ENCODE measurements around the gene PCDHGA10. TPM values are rescaled to one million over a fixed set of nuclear protein-coding genes. Genes with fewer than 3 reads are reported as not detected.

Gene PCDHGA10
- total and polyA plus RNA-seq, 9 of the 15 experiments (the other 6 are each of a cell fraction or from before 2014, with no cell fraction given), result 0.01 to 0.11 (median 0.05) TPM

DNA sequence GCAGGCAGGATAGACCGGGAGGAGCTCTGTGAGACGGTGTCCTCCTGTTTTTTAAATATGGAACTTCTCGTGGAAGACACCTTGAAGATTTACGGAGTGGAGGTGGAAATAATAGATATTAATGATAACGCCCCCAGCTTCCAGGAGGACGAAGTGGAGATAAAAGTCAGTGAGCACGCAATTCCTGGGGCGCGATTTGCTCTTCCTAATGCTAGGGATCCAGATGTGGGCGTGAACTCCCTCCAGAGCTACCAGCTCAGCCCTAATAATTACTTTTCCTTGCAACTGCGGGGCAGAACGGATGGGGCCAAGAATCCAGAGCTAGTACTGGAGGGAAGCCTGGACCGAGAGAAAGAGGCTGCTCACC lies 8.7 kb downstream of the PCDHGA10 start:
- Histone ChIP-seq H3K9me1 (ENCODE audit: control insufficient read depth, insufficient read depth, low read length) (no peaks in the 10 kb centered on the region), H3K4me2 (ENCODE audit: insufficient read depth, low read length) (no peak overlapping the region; the same call in 1 of the 2 replicates), H2AFZ (ENCODE audit: low read depth, low read length) (no peak overlapping the region), H3K4me3 (peak overlapping the region; percentile 17; the same call in 1 of the 2 replicates), H3K4me1 (replicated peaks in 1 of 2; ENCODE audit: control insufficient read depth in 2 of 2, insufficient read depth in 2 of 2, low read length in 2 of 2) (peaks cover 0 to 23% of the 10 kb centered on the region in 2 experiments; a peak in 2 of 5 replicates), H3K27ac (ENCODE audit: extremely low read depth, low read depth, low read length) (no peak overlapping the region), H3K27me3 (ENCODE audit: control insufficient read depth in 2 of 2, insufficient read depth in 2 of 2, low read length in 2 of 2) (peaks cover 0 to 41% of the 10 kb centered on the region in 2 experiments; a peak in 3 of 5 replicates), H3K9ac (ENCODE audit: insufficient read depth in 1 of 2, low read depth in 2 of 2, low read length in 2 of 2) (no peak overlapping the region), H3K79me2 (ENCODE audit: control insufficient read depth, insufficient read depth, low read length) (no peaks in the 10 kb centered on the region), H3K9me3 (replicated peaks; ENCODE audit: control insufficient read depth, insufficient read depth, low read depth, low read length) (0 out of 2 replicates have a peak, but pooled peaks cover 1% of the 10 kb centered on the region), H3K36me3 (ENCODE audit: control insufficient read depth, insufficient read depth, low read length) (no peaks in the 10 kb centered on the region), H4K20me1 (replicated peaks; ENCODE audit: control insufficient read depth, insufficient read depth, low read length) (no peaks in the 10 kb centered on the region)
- ChIA-PET CTCF (ENCODE audit: low intra/inter-chr PET ratio) (interaction anchor here (0.6 to 2.0 kb wide), 5 partner anchors 9 to 142 kb away, joined by 3 to 6 read pairs (median 3); no protein-coding TSS in a partner anchor), POLR2A (interaction anchor here (0.5 to 1.5 kb wide), 4 partner anchors 9 to 535 kb away, joined by 3 to 7 read pairs (median 4); partner anchors contain the start of gene PCDHGA10)
- BruUV-seq (replicated peaks), result no TSS peak
- DNase-seq (ENCODE audit: extremely low read depth in 1 of 4, low spot score in 3 of 4) (no peak), ATAC-seq (no peak), FAIRE-seq (no peak)
- 9% methylated on average over 13 of the region's 13 CpGs for WGBS (ENCODE audit: insufficient coverage, low coverage, missing lambda C conversion rate)
- TF ChIP-seq ZNF551 (CRISPR knock-in tag; IDR thresholded peaks at IDR 0.05) (no peak), ZNF280A (IDR thresholded peaks at IDR 0.05; ENCODE audit: low read depth, partially characterized antibody) (no peak), XRCC3 (IDR thresholded peaks at IDR 0.05) (no peak), ZNF212 (CRISPR knock-in tag; IDR thresholded peaks at IDR 0.05) (no peak), NELFE (IDR thresholded peaks at IDR 0.05; ENCODE audit: insufficient read depth, insufficient read length) (no peak), RBM17 (IDR thresholded peaks at IDR 0.05; ENCODE audit: borderline replicate concordance, low read depth, low read length) (no peak)
- TF ChIP-seq, protein P1, sequence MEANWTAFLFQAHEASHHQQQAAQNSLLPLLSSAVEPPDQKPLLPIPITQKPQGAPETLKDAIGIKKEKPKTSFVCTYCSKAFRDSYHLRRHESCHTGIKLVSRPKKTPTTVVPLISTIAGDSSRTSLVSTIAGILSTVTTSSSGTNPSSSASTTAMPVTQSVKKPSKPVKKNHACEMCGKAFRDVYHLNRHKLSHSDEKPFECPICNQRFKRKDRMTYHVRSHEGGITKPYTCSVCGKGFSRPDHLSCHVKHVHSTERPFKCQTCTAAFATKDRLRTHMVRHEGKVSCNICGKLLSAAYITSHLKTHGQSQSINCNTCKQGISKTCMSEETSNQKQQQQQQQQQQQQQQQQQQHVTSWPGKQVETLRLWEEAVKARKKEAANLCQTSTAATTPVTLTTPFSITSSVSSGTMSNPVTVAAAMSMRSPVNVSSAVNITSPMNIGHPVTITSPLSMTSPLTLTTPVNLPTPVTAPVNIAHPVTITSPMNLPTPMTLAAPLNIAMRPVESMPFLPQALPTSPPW (CRISPR knock-in tag; IDR thresholded peaks at IDR 0.05), result no peak
- in situ Hi-C loops (cut with MboI), result loop anchor here (5.0 kb wide), 2 partner anchors 101 to 141 kb away; no protein-coding TSS in a partner anchor
- intact Hi-C loops (cut with micrococcal nuclease), result loop anchor here (2.0 to 5.0 kb wide), 2 partner anchors 91 to 137 kb away; no protein-coding TSS in a partner anchor
